Measurements from ENCODE around the gene EPHX1. TPM values are rescaled to one million over a fixed set of nuclear protein-coding genes. Genes with fewer than 3 reads are reported as not detected.
A peak's percentile ranks its signal among the peaks of the same experiment; 100 is the strongest.

The EPHX1 gene
- total RNA-seq, 1 experiment from 2014 or later: 18.0 TPM

GRCh38 chr1:225842788-225843425, 33.0 kb downstream of the EPHX1 start:
- DNase-seq (ENCODE audit: low read depth): no peak

- no peak for DNase-seq (ENCODE audit: low read depth)
Measured at GRCh38 chr1:225843426-225843795, 33.5 kb downstream of the EPHX1 start.

GRCh38 chr1:225844236-225845061, 34.5 kb downstream of the EPHX1 start:
- no peak for DNase-seq (ENCODE audit: low read depth)

GRCh38 chr1:225845097-225845496, 35.2 kb downstream of the EPHX1 start:
- DNase-seq (ENCODE audit: low read depth): no peak

- peak; percentile 67 for DNase-seq (ENCODE audit: low read depth)
Measured at GRCh38 chr1:225845571-225846259, 35.8 kb downstream of the EPHX1 start.

- DNase-seq (ENCODE audit: low read depth): no peak
Measured at GRCh38 chr1:225846331-225847310, 36.7 kb downstream of the EPHX1 start.

GRCh38 chr1:225847610-225848009, 37.7 kb downstream of the EPHX1 start:
- DNase-seq (ENCODE audit: low read depth): no peak

GRCh38 chr1:225848030-225848955, 38.4 kb downstream of the EPHX1 start:
- DNase-seq (ENCODE audit: low read depth): no peak

- DNase-seq (ENCODE audit: low read depth): no peak
Measured at GRCh38 chr1:225849925-225850324, 40.0 kb downstream of the EPHX1 start.

- no peak for DNase-seq (ENCODE audit: low read depth)
Measured at GRCh38 chr1:225850370-225850769, 40.4 kb downstream of the EPHX1 start.

- no peak for DNase-seq (ENCODE audit: low read depth)
Measured at GRCh38 chr1:225851805-225852204, 41.9 kb downstream of the EPHX1 start.

- no peak for DNase-seq (ENCODE audit: low read depth)
Measured at GRCh38 chr1:225852413-225853124, 42.6 kb downstream of the EPHX1 start.

- no peak for DNase-seq (ENCODE audit: low read depth)
Measured at GRCh38 chr1:225853441-225853840, 43.5 kb downstream of the EPHX1 start.

GRCh38 chr1:225855503-225856300, 45.8 kb downstream of the EPHX1 start:
- DNase-seq (ENCODE audit: low read depth): no peak

GRCh38 chr1:225857256-225857655, 47.3 kb downstream of the EPHX1 start:
- DNase-seq (ENCODE audit: low read depth): no peak

- no peak for DNase-seq (ENCODE audit: low read depth)
Measured at GRCh38 chr1:225859151-225859550, 49.2 kb downstream of the EPHX1 start.

GRCh38 chr1:225860107-225860506, 50.2 kb downstream of the EPHX1 start:
- no peak for DNase-seq (ENCODE audit: low read depth)

GRCh38 chr1:225860876-225861441, 51.0 kb downstream of the EPHX1 start:
- no peak for DNase-seq (ENCODE audit: low read depth)
